Measurements from ENCODE around the gene CCDC154.
"Not testable (repeated sequence)": the region's sequence is repeated elsewhere in the genome, so short reads cannot be mapped to it uniquely, and the experiment has no call there.

CCDC154 gene

DNA sequence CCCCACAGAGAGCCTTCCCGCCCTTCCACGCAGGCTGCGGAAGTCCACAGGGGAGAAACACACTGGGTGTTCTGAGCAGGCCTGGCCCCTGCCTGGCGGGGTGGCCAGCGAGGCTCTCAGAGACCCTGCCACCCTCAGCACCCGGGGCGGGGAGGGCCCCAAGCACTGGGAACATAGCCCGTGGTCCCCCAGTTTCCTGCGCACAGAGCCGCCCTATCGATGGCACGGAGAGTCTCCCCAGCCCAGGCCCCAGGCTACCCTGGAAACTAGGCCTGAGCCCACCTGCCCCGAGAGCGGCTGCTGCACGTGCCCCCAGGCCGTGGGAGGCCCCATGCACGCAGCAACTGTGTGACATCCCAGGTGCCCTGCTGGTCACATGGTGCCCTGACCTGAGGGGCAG is 10.2 kb upstream of the CCDC154 start:
- DNase-seq, result no peak

DNA sequence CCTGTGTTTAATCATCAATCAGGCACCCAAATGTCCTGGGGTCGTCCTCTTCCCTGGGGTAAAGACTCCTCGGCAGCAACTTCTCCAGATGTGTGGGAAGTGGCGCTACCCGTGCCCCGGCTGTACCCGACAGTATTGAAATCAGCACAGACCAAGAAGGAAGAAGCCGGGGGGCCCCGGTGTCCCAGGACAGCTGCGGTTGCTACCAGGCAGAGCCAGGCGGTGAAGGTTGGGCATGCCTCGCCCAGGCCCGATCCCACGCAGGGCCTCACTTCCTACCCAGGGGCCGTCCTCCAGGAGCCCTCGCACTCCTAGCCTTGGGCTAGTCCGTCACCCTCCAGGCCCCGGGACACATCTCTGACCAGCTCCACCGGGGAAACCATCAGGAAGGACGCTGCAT is 9.0 kb upstream of the CCDC154 start:
- no peak for DNase-seq

DNA sequence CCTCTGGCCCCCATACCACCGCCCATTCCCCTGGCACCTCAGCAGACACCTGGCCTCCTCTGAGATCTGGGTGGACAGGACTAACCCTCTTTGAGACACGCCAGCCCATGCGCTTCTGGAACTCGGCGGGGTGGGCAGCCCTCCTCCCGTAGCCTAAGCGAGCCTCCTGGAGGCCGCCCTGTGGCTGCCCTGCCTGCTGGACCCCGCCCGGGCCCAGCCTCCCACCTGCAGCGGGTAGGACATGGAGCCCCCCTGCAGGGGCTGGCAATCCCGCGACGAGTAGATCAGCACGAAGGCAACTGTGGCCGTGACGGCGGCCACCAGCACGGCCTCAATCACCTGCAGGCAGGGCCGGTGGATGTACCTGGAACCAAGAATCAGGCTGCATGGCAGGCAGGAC is 8.2 kb upstream of the CCDC154 start:
- no peak for DNase-seq

DNA sequence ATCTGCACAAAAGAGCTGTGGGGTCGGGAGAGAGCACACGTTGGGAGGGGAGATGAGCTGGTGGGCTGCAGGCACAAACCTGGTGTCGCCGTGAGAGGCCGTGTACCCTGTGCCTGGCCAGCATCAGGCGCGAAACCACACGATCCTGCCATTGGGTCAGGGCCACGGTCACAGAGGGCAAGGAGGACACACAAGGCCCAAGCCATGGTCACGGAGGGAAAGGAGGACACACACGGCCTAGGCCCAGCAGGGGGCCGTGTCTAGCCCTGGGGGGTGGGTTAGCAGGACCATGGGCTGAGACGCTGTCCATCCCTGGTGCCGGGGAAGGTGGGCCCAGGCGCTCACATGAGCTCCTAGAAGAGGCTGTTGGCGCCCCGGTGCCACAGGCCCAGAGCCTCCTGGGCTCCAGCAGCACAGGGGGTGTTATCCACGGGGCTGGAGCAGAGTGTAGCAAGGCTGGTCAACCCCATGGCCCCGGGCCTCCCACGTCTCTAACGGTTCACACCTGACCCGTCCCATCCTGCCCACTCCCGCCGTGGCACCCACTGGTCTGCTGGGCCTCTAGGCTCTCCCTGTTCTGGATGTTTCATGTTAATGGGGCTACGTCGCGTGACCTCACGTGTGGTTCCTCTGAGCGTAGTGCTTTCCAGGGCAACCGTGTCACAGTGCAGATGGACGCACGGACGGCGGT is 7.5 kb upstream of the CCDC154 start:
- no peak for DNase-seq

DNA sequence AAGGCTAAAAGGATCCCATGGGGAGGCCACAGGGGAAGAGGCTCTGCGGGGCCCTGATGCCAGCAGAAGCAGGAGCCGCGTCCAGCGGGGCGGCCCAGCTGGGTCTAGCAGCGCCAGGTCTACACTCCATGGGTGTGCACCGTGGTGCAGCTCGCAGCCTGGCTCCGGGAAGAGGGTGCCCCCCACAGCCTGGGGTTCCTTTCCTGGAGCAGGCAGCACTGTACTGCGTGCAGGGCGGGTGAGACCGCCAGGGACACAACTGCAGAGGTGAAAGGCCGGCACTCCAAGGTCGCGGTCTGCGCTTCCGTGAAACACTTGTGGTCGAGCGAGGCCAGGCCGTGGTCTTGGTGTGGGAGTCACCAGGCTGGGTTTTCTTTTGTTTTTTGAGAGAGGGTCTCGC is 6.5 kb upstream of the CCDC154 start:
- DNase-seq, result no peak

DNA sequence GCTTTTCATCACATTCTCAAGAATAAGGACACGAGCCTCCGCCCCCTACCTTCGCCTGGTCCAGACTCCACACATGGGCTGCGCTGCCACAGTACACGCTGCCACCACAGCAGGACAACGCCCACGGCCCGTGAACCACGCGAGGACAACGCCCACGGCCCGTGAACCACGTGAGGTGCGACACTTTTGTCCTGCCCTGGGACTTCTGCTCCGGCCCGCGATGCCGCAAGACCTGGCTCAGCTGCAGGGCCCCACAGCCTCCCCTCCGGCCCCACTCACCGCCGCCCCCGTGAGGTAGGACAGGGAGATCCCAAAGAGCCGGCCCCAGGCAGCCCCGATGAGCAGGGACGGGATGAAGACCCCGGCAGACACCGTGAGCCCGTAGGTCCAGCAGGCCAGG is 5.9 kb upstream of the CCDC154 start:
- no peak for DNase-seq

DNA sequence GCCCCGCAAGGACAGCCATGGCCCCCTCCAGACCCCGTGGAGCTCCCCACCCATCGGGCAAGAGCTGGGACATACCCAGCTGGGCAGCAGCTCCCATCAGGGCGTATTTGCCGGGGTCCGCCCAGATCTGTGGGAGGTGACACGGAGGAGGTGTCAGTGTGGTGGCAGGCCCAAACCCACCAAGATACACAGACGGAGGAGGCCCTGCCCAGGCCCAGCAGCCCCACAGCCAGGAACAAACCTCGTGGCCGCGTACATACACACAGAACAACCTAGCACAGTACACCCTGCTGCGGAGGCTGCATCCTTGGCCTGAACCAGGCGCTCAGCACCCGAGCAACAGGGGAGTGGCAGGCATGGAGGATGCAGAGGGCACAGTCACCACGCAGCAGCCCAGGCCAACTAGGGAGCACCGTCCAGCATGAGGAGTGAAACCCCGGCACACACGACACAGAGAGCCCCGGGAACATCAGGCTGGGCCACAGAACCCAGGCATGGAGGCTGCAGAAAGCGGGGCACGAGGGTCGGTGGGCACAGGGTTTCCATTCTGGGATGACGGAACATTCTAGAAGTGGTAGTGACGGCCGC is 4.9 kb upstream of the CCDC154 start:
- DNase-seq, result no peak

DNA sequence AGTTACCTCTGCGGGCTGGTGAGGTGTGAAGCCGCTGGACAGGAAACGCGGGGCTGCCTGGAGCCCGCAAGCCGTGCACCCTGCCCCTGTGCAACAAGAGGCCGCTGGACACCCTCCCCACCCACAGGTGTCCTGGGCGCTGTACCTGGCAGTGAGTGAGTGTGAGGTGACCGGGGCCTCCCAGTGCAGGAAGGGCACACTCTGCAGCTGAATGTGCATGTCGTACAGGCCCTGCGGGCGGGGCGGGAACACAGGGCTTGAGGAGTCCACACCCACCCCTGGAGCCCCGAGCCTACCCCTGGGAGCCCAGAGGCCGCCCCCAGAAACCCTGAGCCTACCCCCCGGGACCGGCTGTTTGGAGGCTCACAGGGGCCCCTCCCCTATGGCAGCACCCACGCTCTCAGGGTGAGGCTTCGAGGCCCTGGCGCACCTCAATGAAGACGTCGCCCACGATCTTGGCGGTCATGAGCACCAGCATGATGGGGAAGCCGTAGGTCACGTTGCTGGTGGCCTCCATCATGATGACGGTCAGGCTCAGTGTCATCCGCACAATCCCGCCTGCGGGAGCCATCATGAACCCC is 4.3 kb upstream of the CCDC154 start:
- DNase-seq, result no peak

DNA sequence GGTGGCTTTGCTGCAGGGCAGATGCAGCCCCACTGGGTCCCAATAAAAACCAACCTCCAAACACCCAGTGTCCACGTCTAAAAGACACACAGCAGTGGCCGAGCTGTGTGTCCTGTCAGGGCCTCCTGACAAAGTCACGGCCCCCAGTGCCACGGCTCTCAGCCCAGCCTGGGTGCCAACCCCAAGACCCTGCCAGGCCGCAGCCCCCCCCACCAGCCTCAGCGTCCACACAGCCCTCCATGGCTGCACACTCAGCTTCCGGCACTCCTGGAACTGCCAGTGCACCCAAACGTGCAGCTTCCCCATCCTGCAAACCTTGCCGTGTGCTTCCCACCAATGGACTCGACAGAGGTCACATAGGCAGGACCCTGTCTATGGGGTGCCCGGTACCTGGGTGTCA is 3.6 kb upstream of the CCDC154 start:
- DNase-seq, result no peak

DNA sequence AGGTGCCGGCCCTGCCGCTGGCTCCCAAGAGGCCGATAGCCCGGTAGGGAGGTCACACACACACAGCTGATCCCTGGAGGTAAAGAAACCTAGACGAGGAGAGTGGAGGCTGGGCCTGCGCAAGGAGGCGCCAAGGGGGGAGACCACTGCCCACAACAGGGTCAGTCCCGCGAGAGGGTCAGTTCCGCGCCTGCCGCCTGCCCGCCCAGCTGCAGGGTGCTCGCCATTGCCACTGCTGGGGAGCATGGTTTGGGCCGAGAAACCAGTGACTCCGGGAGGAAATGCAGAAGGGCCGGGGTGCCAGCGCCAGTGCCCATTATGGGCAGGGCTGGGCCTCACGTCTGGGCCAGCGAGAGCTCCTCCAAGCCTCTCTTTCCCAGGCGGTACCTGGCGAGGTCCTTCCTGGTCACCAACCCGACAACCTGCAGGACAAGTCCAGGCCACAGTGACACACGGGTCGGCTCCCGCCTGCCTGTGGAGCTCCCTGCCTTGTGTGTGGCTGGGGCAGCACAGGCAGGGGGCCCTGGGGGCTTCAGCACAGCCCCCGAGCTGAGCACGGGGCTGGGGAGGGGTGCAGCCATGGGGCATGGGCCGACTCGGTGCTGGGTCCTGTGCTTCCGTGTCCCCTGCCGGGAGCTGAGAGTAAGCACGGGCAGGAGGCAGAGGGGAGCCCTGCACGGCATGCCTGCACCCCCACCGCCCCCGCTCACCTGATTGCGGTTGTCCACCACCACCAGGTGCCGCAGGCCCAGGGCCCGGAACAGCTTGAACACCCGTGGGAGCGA is 2.1 kb upstream of the CCDC154 start:
- no peak for DNase-seq

DNA sequence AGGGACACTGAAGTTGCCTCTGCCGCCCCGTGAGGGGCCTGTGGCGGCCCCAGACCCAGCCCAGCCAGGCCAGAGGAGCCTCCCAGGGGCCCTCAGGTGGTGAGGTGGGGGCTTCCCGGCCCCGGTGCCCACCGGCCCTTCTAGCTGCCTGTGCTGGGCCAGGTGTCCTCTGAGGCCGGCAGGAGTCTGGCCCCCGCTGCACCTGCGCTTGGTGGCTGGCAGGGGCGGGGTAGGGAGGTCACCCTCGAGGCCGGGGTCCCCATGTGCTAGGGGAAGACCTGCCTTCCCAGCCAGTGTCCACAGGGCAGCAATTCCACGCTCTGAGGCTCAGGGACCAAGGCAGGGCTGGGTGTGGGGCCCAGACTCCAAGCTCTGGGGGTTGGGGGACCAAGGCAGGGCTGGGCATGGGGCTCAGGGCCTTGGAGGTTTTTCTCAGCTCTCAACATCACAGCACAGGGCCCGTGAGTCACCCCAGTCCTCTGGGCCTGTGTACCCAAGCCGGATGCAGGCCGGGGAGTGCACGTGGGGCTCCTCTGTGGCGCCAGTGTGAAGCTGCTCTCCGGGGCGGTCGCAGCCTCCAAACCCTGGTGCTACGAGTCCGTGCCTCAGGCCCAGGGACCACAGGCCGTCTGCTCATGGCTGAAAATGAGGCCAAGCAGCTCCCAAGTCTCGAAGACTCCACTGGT is 1.3 kb upstream of the CCDC154 start:
- no peak for DNase-seq

DNA sequence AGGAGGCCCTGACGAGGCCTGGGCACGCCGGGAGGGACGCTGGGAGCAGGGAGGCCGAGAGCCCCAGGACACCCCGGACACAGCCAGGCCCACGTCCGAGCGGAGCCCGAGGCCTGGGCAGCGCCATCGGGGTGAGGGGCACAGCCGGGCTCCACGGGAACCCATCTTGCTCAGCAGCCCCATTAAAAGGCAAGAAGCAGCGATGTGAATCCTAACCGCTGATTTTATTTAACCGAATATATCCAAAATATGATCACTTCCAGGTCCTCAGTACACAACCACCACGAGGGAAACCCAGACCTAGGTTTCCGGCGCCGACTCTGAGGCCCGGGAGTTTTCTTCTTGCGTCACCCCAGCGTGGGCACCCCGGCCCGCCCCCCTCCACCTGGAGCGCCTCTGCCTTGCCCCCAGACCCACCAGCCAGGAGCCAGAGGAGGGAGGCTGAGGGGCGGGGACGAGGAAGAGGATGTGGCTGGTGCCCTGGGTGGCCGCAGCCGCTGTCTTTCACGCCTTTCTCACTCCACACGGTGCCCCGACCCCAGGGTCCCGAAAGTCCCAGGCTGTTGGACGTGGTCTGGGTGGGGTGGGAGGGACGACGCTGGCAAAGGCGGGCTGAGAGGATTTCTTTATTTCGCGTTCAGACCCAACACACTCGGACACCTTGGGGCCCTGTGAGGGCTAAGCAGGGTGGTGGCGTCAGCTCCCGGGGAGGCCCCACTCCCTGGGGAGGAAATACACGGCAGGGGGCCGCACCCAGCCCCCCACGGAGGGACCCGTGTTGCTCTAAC is 568 bp upstream of the CCDC154 start:
- no peak for DNase-seq

DNA sequence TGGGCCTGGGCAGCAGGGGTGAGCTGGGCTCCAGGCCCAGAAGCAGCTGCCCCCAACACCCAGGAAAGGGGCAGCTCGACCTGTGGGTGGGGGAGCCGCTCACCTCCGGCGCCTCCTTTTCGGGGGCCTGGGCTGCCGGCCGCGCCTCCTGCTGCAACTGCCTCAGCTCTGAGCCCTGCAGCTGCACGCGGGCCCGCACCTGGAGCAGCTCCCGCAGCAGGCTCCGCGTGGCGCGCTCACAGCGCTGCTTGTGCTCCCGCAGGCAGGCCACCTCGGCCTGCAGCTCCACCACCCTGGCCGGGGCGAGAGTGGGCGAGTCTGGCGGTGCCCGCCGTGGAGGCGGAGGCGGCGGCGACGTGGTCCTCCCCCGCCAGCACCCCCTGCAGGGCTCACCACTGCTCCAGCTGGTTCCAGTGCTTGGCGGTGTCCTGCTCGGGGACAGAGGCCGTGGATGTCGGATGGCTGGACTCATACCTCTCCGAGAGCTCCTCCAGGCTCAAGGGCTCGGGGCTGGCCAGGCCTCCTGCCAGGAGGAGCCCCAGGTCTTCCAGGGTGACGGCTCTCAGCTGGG is 868 bp downstream of the CCDC154 start:
- no peak for DNase-seq

DNA sequence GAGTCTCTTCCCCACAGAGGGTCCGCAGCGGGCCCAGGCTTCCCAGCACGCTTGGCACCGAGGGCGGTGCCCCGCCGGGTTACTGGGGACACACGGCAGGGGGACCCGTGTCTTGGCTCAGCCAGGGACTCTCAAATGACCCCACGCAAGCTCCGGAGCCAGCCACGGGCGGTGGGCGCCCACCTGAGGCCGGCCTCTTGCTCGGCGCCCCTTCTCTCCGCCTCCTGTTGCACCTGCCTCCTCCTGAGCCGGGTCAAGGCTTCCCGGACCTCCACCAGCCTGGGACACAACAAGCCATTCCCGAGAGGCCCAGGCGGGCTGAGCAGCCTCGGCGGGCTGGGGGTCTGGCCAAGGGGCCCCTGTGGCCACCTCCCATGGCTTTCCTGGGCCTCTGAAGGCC is 1.7 kb downstream of the CCDC154 start:
- DNase-seq, result no peak

DNA sequence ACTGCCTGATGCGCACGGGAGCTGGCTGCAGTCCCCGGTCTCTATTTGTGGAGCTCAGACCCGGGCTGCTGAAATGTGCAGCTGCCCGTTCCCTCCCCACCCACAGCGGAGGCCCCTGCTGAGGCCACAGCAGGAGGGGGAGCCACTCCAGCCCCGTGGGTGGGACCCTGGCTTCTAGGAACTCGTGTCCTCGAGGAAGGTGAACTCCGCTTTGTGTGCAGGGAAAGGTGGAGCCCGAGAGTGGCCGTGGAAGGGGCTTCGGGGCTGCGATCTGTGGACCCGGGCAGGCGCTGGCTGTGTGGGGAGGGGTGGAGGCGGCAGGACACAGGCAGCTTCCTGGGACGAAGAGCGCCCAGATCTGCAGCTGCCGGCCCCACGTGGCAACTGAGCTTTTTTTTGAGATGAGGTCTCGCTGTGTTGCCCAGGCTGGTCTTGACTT is 2.9 kb downstream of the CCDC154 start:
- DNase-seq, result no peak

DNA sequence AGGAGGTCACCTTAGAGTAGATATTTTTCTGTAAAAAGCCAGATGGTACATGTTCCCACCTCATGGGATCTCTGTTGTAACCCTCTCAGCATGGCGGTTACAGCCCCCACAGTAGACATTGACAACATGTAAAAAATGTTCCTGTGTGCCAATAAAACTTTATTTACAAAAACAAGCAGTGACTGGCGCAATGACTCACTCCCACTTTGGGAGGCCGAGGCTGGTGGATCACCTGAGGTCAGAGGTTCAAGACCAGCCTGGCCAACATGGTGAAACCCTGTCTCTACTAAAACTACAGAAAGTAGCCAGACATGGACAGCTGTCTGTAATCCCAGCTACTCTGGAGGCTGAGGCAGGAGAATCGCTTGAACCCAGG is 4.7 kb downstream of the CCDC154 start:
- DNase-seq, result not testable (repeated sequence)

DNA sequence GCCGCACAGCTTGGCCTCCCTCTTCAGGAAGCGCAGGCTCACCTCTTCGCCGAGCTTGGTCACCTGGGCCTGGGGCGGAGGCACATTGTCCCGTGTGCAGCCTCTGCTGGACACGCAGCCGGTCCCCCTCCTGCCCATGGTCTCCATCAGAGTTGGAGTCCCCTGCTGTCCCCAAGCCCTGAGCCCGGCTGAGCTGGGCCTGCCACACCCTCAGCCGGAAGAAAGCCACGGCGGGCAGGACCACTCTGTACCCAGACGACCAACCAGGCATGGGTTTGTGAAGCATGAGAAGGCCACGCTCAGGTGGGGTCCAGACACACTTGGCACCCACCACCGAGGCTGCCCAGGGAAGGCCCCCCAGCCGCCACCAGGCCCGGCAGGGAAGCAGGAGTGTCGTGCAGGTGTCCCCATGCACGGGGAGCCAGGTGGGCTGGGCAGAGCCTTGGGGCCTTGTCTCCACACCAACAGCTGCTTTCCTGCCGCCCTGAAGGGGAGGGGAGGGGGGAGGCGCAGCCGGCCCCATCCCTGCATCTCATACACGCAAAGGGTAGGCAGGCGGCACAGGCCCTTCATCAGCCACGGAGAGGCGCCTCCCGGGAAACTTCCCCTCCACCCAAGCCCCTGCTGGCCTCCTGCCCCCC is 5.2 kb downstream of the CCDC154 start:
- DNase-seq, result no peak

DNA sequence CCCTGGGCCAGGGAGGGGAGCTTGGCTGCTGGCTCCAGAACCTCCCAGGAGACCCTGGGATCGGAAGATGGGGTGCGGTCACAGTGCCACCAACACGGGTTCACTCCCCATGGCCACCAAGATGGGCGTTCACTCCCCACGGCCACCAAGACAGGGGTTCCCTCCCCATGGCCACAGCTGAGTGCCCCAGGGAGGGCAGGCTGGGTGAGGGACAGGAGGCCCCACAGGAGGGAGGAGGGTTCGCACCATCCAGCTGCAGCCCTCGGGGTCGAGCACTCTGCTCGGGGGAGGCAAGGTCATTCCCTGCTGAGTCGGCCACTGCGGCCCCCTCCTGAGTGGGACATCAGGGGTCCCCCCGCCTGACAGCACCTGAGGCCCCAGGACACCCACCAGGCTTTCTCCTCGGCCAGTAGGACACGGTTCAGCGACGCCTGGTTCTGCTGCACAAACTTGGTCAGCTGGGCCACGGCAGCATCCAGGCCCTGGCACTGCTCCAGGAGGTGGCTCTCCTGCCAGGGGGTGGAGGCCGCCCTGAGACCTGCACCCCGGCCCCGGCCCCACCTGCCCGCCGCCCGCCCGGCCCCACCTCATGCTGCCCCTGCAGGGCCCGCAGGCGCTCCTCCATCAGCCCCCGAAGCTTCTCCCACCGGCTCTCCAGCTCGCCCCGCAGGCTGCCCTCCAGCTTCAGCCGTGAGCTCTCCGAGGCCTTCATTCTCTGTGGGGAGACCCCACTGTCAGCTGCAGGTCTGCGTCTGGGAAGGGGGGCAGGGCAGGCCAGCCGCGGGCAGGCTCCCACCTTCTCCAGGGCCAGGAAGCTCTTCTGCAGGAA is 5.9 kb downstream of the CCDC154 start:
- no peak for DNase-seq

DNA sequence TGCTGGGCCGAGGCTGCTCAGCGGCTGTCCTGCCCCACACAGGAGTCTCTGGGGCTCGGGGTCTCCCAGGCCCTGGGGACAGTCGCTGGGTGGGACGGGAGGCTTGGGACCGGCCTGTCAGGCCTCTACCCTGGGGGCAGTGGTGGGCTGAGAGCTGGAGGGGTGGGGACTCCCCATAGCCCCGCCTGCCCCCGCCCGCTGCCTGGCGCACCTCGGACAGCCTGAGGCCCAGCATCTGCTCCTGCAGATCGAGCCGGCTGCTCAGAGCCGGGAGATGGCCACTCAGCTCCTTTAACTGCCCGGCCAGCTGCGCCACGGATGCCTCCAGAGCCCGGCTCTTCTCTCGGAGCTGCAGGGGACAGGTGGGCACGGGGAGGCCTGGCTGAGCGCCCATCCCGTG is 6.8 kb downstream of the CCDC154 start:
- DNase-seq, result no peak

DNA sequence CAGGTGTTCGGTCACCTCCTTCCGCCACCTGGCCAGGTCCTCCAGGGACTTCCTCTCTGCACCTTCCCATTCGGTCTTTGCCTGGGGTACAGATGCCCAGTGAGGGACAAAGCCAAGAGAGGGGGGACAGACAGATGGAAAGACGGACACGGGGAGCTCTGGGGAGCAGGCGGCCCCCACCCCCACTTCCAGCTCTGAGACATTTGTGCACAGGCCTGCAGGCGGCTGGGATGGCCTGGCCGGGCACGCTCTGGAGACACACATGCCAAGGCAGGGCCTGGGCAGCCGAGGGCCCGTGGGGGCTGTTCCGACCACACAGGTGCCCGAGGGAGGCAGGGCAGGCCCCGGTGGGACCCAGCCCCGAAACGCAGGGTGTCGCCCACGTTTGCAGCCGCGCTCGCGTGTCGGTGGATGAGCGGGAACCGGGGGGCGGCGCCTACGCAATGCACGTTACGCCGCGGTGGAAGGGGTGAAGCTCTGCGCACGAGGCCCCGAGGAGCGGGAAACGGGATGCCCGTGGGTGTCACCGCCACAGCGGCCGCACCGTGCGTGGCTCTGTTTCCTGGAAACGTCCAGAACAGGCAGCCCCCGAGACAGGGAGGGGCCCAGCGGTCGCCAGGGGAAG is 7.5 kb downstream of the CCDC154 start:
- no peak for DNase-seq

Data from amniotic stem cell (primary cell).